ENCODE data around the gene LRR1.
"Not testable (repeated sequence)": the region's sequence is repeated elsewhere in the genome, so short reads cannot be mapped to it uniquely, and the experiment has no call there.

LRR1 gene

GRCh38 chr14:49642163-49642562 lies 43.4 kb downstream of the LRR1 start:
- TF ChIP-seq CTCF (IDR thresholded peaks at IDR 0.05), result no peak
- Mint-ChIP-seq H3K4me1 (peaks cover 22% of the 10 kb centered on the region), H3K36me3 (ENCODE audit: low read depth) (peaks cover 43% of the 10 kb centered on the region), H3K27ac (peak overlapping the region; percentile 18), H3K9me3 (no peaks in the 10 kb centered on the region), H3K4me3 (no peak overlapping the region), H3K27me3 (ENCODE audit: low read depth, poor library complexity) (no peaks in the 10 kb centered on the region)
- DNase-seq, result no peak

- Mint-ChIP-seq H3K36me3 (ENCODE audit: low read depth) (peaks cover 30% of the 10 kb centered on the region), H3K27me3 (ENCODE audit: low read depth, poor library complexity) (no peaks in the 10 kb centered on the region), H3K4me3 (no peak overlapping the region), H3K27ac (no peak overlapping the region), H3K9me3 (no peaks in the 10 kb centered on the region), H3K4me1 (no peaks in the 10 kb centered on the region)
- DNase-seq, result no peak
- TF ChIP-seq CTCF (IDR thresholded peaks at IDR 0.05), result no peak
Measured at GRCh38 chr14:49653508-49653907, 54.8 kb downstream of the LRR1 start.

- no peak overlapping the region for H3K4me3 Mint-ChIP-seq
- DNase-seq, result no peak
- H3K9me3 Mint-ChIP-seq, result no peaks in the 10 kb centered on the region
- TF ChIP-seq CTCF (IDR thresholded peaks at IDR 0.05), result no peak
- no peaks in the 10 kb centered on the region for H3K27me3 Mint-ChIP-seq (ENCODE audit: low read depth, poor library complexity)
- no peak overlapping the region for H3K27ac Mint-ChIP-seq
- no peaks in the 10 kb centered on the region for H3K4me1 Mint-ChIP-seq
- peaks cover 27% of the 10 kb centered on the region for H3K36me3 Mint-ChIP-seq (ENCODE audit: low read depth)
Measured at GRCh38 chr14:49654511-49654910, 55.8 kb downstream of the LRR1 start.

GRCh38 chr14:49657500-49657899 lies 58.8 kb downstream of the LRR1 start:
- H3K4me1 Mint-ChIP-seq; DNase-seq; H3K4me3 Mint-ChIP-seq; H3K9me3 Mint-ChIP-seq; H3K27me3 Mint-ChIP-seq (ENCODE audit: low read depth, poor library complexity): not testable (repeated sequence)
- Mint-ChIP-seq H3K27ac (peak overlapping the region; percentile 48), H3K36me3 (ENCODE audit: low read depth) (peaks cover 34% of the 10 kb centered on the region)

GRCh38 chr14:49659526-49660455 lies 61.1 kb downstream of the LRR1 start:
- Mint-ChIP-seq H3K27ac (no peak overlapping the region), H3K4me1 (no peaks in the 10 kb centered on the region), H3K4me3 (no peak overlapping the region), H3K27me3 (ENCODE audit: low read depth, poor library complexity) (no peaks in the 10 kb centered on the region), H3K9me3 (no peaks in the 10 kb centered on the region), H3K36me3 (ENCODE audit: low read depth) (peaks cover 26% of the 10 kb centered on the region)
- no peak for TF ChIP-seq CTCF (IDR thresholded peaks at IDR 0.05)
- no peak for DNase-seq

All from nephron progenitor cell (in vitro differentiated cells).